ENCODE data around the gene HLF.

DNA sequence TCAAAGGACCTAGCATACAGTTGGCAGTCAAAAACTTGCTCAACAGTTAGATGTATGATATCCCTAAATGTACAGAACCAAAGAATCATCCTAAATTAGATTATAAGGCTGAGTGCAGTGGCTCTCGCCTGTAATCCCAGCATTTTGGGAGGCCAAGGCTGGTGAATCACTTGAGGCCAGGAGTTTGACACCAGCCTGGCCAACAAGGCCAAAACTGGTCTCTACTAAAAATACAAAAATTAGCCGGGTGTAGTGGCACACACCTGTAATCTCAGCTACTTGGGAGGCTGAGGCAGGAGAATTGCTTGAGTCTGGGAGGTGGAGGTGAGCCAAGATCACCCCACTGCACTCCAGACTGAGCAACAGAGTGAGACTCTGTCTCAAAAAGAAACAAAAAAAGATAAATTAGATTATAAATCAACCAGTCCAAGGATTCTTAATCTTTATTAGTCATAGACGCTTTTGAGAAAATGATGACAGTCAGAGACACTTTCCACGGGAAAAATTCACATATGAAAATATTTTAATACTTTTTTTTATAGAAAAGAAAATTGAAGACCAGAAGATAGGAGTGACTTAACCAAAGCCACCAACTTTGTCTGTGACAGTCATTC is 79.2 kb downstream of the HLF start:
- no peak for TF ChIP-seq CTCF (conservative IDR thresholded peaks at IDR 0.05; ENCODE audit: low read depth in 2 of 2)
- TF ChIP-seq POLR2AphosphoS5 (IDR thresholded peaks at IDR 0.05; ENCODE audit: low read depth): no peak
- no peak for TF ChIP-seq EZH2 (IDR thresholded peaks at IDR 0.05; ENCODE audit: low read depth, unreplicated experiment)
- no peak for TF ChIP-seq EZH2phosphoT487 (IDR thresholded peaks at IDR 0.05; ENCODE audit: unreplicated experiment)
- TF ChIP-seq ETS1 (IDR thresholded peaks at IDR 0.05): no peak

Data from GM23338 (cell line).